ENCODE data around the gene ZNF813.

DNA sequence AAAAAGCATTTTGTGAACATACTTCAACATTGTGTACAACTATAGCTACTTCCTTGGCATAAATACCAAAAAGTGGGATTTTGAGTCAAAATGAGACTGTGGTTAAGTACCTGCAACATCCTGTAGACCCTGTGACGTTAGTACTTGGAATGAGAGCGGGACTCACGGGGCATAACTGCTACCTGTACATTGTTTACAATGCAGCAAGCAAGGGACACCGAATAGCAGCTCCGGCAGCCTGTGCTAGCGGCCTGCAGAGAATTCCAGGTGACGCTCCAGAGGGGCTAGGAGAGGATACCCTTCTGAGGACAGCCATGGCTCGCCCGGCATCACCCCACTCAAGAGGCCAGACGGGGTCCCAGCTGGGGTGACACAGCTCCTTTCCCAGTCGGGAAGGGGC lies 69.6 kb downstream of the ZNF813 start:
- TF ChIP-seq CTCF (IDR thresholded peaks at IDR 0.05; ENCODE audit: poor library complexity): no peak
- no peak for TF ChIP-seq EZH2phosphoT487 (IDR thresholded peaks at IDR 0.05; ENCODE audit: low read depth, severe bottlenecking, unreplicated experiment)
